Skeletal muscle tissue (tissue), 4 donors: ENCODE data around the gene TSGA10. TPM values are rescaled to one million over a fixed set of nuclear protein-coding genes. Genes with fewer than 3 reads are reported as not detected.
A peak's percentile ranks its signal among the peaks of the same experiment; 100 is the strongest.

Experiments used
- H3K27ac ChIP-seq: one replicate; pipeline ENCODE4 v1.7.0; 2013; ENCODE audit warnings: mild to moderate bottlenecking, low read depth, low read length, inconsistent platforms
- H3K27me3 ChIP-seq, 3 donors: one replicate each; pipeline ENCODE4 v1.7.0; 2013; ENCODE audit warnings: low read length in 3 of 3; ENCODE audit not compliant: control insufficient read depth in 3 of 3, insufficient read depth in 3 of 3
- H3K36me3 ChIP-seq, 3 donors: one replicate each; pipeline ENCODE4 v1.7.0; 2013; ENCODE audit warnings: low read length in 3 of 3; ENCODE audit not compliant: control insufficient read depth in 3 of 3, insufficient read depth in 3 of 3
- H3K4me1 ChIP-seq, 3 donors: one replicate each; pipeline ENCODE4 v1.7.0; 2013; ENCODE audit warnings: low read length in 3 of 3, mild to moderate bottlenecking in 3 of 3; ENCODE audit not compliant: control insufficient read depth in 3 of 3, insufficient read depth in 3 of 3
- H3K4me3 ChIP-seq, 3 donors: one replicate each; pipeline ENCODE4 v1.7.0; 2013; ENCODE audit warnings: low read length in 3 of 3
- H3K9ac ChIP-seq, 3 donors: one replicate each; pipeline ENCODE4 v1.7.0; 2013; ENCODE audit warnings: low read length in 3 of 3, mild to moderate bottlenecking in 3 of 3, moderate library complexity in 2 of 3, low read depth in 1 of 3
- H3K9me3 ChIP-seq, 3 donors: one replicate each; pipeline ENCODE4 v1.7.0; 2013; ENCODE audit warnings: low read length in 3 of 3; ENCODE audit not compliant: control insufficient read depth in 3 of 3
- total RNA-seq: library from RNA; depleted of rRNA; stranded (reverse); fragments of >200 nt; gene quantifications from one replicate; pipeline ENCODE4 v1.2.3, GENCODE V29; 2014
- donor health status: Osteomylitis.

The TSGA10 gene
- total RNA-seq, 1 donor from 2014 or later: 2.1 TPM

DNA sequence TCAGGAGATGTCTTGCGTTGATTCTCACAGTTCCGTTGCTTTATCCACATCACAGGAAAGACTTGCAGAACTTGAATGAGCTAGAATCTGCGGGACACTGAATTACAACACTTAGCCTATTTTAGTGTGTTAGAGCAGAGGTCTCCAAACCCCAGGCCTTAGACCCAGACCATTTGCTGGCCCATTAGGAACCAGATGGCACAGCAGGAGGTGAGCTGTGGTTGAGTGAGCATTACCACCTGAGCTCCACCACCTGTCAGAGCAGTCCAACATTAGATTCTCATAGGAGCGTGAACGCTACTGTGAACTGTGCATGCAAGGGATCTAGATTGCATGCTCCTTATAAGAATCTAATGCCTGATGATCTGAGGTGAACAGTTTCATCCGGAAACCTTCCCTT is 30.1 kb upstream of the TSGA10 start:
- Histone ChIP-seq H3K4me1 (peaks cover 12 to 22% (median 17%) of the 10 kb centered on the region in 3 donors), H3K4me3 (no peak overlapping the region)

DNA sequence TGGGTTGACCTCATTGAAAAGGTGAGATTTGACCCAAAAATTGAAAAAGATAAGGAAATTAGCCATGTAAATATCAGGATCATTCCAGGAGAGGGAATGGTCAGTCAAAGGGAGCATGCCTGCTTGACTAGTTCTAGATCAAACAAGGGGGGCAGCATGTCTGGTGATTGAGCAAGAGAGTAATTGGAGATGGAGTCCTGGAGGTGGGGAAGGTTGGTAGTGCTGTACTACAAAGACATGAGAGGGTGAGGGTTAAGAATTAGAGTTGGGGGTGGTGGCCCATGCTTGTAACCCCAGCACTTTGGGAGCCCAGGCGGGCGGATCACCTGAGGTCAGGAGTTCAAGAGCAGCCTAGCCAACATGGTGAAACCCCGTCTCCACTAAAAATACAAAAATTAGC is 28.3 kb upstream of the TSGA10 start:
- Histone ChIP-seq H3K9ac (no peak overlapping the region), H3K9me3 (no peaks in the 10 kb centered on the region), H3K4me3 (no peak overlapping the region), H3K4me1 (peaks cover 14 to 30% (median 20%) of the 10 kb centered on the region in 3 donors), H3K27me3 (no peaks in the 10 kb centered on the region), H3K36me3 (peaks cover 0 to 5% (median 4%) of the 10 kb centered on the region in 3 donors), H3K27ac (no peak overlapping the region)

More for the DNA sequence above, 30.1 kb upstream of the TSGA10 start:
- Histone ChIP-seq H3K9ac (no peak overlapping the region), H3K36me3 (peaks cover 0 to 10% (median 10%) of the 10 kb centered on the region in 3 donors), H3K27ac (no peak overlapping the region), H3K27me3 (no peaks in the 10 kb centered on the region), H3K9me3 (no peaks in the 10 kb centered on the region)

DNA sequence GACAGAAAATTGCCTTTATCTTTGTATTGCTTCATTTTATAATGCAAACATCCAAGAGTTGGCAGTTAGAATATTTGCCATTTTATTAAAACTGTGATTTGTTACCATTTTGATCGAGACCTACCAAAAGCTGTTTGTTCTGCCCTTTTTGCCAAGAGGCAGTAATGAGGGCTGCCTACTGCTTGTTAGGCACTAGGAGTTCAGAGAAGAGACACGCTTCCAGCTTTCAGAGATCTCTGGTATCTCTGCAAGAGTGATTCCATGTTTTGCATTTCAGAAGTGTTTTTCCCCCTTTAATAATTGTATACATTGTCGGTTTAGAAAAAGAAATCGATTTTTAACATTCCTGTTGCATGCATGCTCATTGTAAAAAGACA is 26.9 kb upstream of the TSGA10 start:
- peak overlapping the region; percentile 72 for H3K27ac ChIP-seq
- H3K4me1 ChIP-seq: peaks cover 14 to 30% (median 20%) of the 10 kb centered on the region in 3 donors
- H3K4me3 ChIP-seq: peak overlapping the region; percentile 99 to 100 (median 99)
- no peaks in the 10 kb centered on the region for H3K36me3 ChIP-seq
- H3K9ac ChIP-seq: peak overlapping the region; percentile 90 to 99 (median 96)
- no peaks in the 10 kb centered on the region for H3K27me3 ChIP-seq
- H3K9me3 ChIP-seq: no peaks in the 10 kb centered on the region

DNA sequence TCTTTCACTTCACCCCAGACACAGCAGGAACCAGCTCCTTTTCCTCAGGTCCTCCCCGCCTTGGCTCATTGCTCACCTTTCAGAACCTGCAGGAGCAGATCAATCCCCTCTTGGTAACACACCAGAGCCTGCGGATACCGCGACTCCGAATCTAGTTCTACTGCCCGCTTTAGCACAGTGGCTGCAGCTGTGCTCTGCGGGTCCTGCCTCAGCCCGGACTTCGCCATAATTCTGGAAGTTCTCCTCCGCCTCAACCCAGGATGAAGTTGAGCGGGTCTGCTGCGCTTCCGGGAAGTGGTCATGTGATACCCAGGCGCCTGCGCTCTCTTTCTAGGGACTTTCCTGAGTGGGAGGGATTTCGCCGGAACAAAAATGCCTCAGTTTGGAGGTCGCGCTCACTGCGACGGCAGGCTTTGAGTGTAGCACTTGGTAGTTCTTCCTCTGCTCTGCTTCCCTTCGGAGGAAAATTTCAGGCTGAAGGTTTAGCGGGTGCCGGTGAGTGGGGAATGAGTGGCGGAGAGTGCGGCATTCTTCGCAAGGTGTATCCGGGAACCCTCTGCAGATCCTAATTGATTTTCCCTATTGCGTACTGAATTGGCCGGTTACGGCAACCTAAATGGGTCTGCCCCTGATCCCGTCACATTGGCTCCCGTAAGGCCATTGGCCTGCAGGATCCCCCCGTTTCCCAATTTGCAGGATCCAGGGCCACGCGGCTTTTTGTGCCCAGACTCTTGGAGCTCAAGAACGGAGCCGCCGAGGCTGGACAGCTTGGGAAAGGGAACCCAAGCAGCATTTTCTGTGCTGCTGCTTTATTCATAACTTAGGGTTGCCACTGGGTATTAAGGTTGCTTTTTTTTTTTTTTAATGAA is 26.2 kb upstream of the TSGA10 start, which contains the start of the genes MITD1 and MRPL30:
MITD1 (minus strand) TSS at position 304 of the 869 bp plus-strand sequence; CDS start at position 227, 77 bp downstream.
MRPL30 (plus strand) TSS at position 430 of the 869 bp plus-strand sequence. CDS start 5,020 bp downstream, outside the sequence.
- H3K9me3 ChIP-seq: no peaks in the 10 kb centered on the region
- peak within 1 kb of the TSS; percentile 90 to 99 (median 96) for H3K9ac ChIP-seq
- peak within 1 kb of the TSS; percentile 72 for H3K27ac ChIP-seq
- H3K36me3 ChIP-seq: no peaks in the 10 kb centered on the region
- peak within 1 kb of the TSS; percentile 99 to 100 (median 99) for H3K4me3 ChIP-seq
- peaks cover 14 to 30% (median 20%) of the 10 kb centered on the region in 3 donors for H3K4me1 ChIP-seq
- H3K27me3 ChIP-seq: no peaks in the 10 kb centered on the region

DNA sequence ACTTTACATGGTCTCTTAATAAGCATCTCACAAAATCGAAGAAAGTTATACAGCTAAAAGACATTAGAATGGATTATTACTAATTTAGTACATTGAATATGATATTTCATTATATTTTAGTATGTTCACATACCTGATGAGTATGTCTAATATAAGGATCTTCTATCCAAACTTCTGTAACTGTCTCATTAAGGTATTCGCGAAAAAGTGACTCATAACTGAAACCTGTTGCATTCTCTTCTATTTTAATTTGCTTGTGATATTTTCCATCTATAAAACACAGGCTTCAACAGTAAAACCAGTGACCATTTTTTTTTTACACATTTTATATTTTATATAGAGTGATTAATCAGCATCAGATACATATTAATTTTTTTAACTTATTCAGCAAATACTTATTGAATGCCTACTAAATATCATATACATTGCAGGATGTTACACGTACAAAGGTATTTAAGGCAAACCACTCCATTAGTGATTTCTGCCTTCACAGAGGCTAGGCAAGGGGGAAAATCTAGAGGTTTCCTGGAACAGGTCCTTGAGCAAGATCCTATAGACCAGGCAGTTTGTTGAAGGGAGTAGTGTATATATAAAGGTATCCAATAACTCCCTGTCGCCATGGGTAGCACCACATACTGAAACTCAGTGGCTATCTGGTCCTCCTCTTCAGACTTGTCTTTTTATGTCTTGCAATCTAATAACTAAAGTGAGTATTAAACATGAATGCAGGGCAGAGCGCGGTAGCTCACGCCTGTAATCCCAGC is 16.8 kb upstream of the TSGA10 start:
- Histone ChIP-seq H3K9ac (no peak overlapping the region), H3K27me3 (no peaks in the 10 kb centered on the region), H3K9me3 (no peaks in the 10 kb centered on the region), H3K27ac (no peak overlapping the region), H3K36me3 (peaks cover 0 to 34% (median 28%) of the 10 kb centered on the region in 3 donors), H3K4me3 (no peak overlapping the region), H3K4me1 (no peaks in the 10 kb centered on the region)

DNA sequence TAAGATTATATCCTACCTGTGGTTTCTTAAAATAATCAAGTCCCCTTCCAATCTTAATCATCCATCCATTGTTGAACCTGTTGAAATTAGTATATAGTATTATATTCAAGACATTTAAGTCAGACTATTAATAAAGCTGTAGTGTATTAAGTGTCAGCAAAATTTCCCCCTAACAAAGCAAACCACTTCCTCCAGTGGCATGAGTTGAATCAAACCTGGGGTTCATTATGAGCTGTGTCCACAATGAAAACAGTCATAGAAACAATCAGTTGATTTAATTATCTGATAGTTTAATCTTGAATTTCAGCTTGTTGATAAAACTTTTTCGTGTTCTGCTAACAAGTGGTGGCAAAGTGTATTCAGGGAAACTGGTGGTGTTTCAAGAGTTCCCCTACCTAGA is 14.8 kb upstream of the TSGA10 start:
- Histone ChIP-seq H3K27ac (no peak overlapping the region), H3K36me3 (peaks cover 4 to 43% (median 28%) of the 10 kb centered on the region in 3 donors)

DNA sequence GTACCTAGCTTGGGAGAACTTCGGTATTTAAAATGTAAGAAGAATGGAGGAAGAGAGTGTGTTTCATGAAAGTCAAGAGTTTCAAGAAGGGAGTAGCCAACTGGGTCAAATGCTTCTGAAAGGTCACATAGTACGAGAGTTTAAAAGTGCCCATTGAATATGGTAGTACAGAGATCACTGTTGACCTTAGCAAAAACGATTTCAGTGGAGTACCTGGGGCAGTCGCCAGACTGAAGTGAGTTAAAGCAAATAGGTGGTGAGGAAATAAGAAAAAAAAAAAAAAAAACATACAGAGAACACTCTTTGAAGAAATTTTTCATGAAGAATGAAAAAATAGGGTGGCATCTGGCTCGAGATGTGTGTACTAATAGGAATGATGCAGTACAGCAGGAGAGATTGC is 11.5 kb upstream of the TSGA10 start:
- Histone ChIP-seq H3K36me3 (peaks cover 7 to 39% (median 32%) of the 10 kb centered on the region in 3 donors), H3K4me3 (no peak overlapping the region), H3K4me1 (no peaks in the 10 kb centered on the region), H3K27me3 (no peaks in the 10 kb centered on the region), H3K9me3 (no peaks in the 10 kb centered on the region), H3K27ac (no peak overlapping the region), H3K9ac (no peak overlapping the region)

More for the DNA sequence above, 14.8 kb upstream of the TSGA10 start:
- no peak overlapping the region for H3K4me3 ChIP-seq
- no peak overlapping the region for H3K9ac ChIP-seq
- H3K27me3 ChIP-seq: no peaks in the 10 kb centered on the region
- H3K9me3 ChIP-seq: no peaks in the 10 kb centered on the region
- no peaks in the 10 kb centered on the region for H3K4me1 ChIP-seq

DNA sequence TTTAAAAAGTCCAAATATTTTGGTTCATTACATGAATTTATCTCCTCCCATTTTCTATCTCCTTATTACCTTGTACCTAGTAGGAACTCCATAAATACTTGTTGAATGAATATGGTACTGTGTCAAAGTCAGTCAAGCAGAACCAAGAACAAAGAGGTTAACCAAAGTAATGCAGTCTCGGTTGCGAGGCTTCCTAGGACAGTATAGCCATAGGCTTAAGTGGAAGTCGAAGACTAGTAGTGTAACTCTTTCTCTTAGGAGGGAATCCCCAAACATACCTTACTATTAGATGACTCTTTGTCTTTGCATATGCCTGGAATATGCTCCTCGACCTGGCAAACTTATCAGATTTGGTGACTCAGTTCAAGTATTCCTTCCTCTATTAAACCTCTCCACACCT is 4.9 kb upstream of the TSGA10 start:
- Histone ChIP-seq H3K9ac (no peak overlapping the region), H3K27ac (no peak overlapping the region), H3K4me1 (peaks cover 6 to 8% (median 6%) of the 10 kb centered on the region in 3 donors), H3K9me3 (no peaks in the 10 kb centered on the region), H3K4me3 (no peak overlapping the region), H3K36me3 (peaks cover 12 to 34% (median 31%) of the 10 kb centered on the region in 3 donors), H3K27me3 (no peaks in the 10 kb centered on the region)

DNA sequence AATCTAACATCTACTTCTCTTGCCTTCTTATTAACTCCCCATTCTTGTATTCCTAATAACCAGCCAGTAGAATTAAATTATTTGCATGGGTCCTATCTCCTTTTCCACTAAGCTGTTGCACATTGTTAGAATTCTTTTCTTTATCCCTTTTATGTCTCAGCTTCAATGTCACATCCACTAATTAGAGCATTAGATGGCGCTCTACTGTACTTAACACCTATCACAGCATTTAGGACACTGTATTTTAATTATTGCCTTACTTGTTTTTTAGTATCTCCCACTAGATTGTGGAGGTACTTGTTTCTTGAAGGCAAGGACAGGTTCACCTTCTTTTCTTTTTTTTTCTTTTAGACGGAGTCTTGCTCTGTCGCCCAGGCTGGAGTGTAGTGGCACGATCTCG is 3.9 kb upstream of the TSGA10 start:
- no peak overlapping the region for H3K4me3 ChIP-seq
- peaks cover 12 to 34% (median 31%) of the 10 kb centered on the region in 3 donors for H3K36me3 ChIP-seq
- no peaks in the 10 kb centered on the region for H3K27me3 ChIP-seq
- peaks cover 10 to 15% (median 14%) of the 10 kb centered on the region in 3 donors for H3K4me1 ChIP-seq
- no peaks in the 10 kb centered on the region for H3K9me3 ChIP-seq
- H3K27ac ChIP-seq: no peak overlapping the region
- H3K9ac ChIP-seq: no peak overlapping the region
